ENCODE results near the gene ATP1A1. TPM values are rescaled to one million over a fixed set of nuclear protein-coding genes. Genes with fewer than 3 reads are reported as not detected.

Gene ATP1A1
- total RNA-seq, 1 experiment from 2014 or later, result 931 TPM

- no peak overlapping the region for H3K27ac ChIP-seq (ENCODE audit: low read length)
- H3K9me2 ChIP-seq (replicated peaks; ENCODE audit: insufficient read depth, low read length), result no peaks in the 10 kb centered on the region
- no peak for DNase-seq
- H3K27me3 ChIP-seq (ENCODE audit: low read length), result no peaks in the 10 kb centered on the region
- peaks cover 4% of the 10 kb centered on the region for H3K4me1 ChIP-seq (ENCODE audit: low read length)
- no peaks in the 10 kb centered on the region for H3K36me3 ChIP-seq (ENCODE audit: insufficient read depth, low read length)
- H3K4me3 ChIP-seq (ENCODE audit: low read length), result no peak overlapping the region
- H2AFZ ChIP-seq (ENCODE audit: low read length), result no peak overlapping the region
- no peaks in the 10 kb centered on the region for H3K79me2 ChIP-seq (ENCODE audit: low read length)
- no peak overlapping the region for H3K9ac ChIP-seq (ENCODE audit: low read length)
- no peaks in the 10 kb centered on the region for H3K9me3 ChIP-seq (ENCODE audit: low read length)
- no peaks in the 10 kb centered on the region for H4K20me1 ChIP-seq (ENCODE audit: insufficient read depth, low read depth, low read length)
- no peak overlapping the region for H3K4me2 ChIP-seq (ENCODE audit: low read depth, low read length, poor library complexity, severe bottlenecking)
These were observed 63.0 kb downstream of the ATP1A1 start for GRCh38 chr1:116435806-116436610.

- Histone ChIP-seq H3K9me2 (replicated peaks; ENCODE audit: insufficient read depth, low read length) (no peaks in the 10 kb centered on the region), H2AFZ (ENCODE audit: low read length) (no peak overlapping the region), H3K4me3 (ENCODE audit: low read length) (no peak overlapping the region), H4K20me1 (ENCODE audit: insufficient read depth, low read depth, low read length) (no peaks in the 10 kb centered on the region), H3K79me2 (ENCODE audit: low read length) (no peaks in the 10 kb centered on the region), H3K27me3 (ENCODE audit: low read length) (no peaks in the 10 kb centered on the region), H3K9me3 (ENCODE audit: low read length) (no peaks in the 10 kb centered on the region), H3K36me3 (ENCODE audit: insufficient read depth, low read length) (no peaks in the 10 kb centered on the region), H3K9ac (ENCODE audit: low read length) (no peak overlapping the region), H3K4me2 (ENCODE audit: low read depth, low read length, poor library complexity, severe bottlenecking) (no peak overlapping the region), H3K27ac (ENCODE audit: low read length) (no peak overlapping the region), H3K4me1 (ENCODE audit: low read length) (peaks cover 4% of the 10 kb centered on the region)
- DNase-seq, result no peak
These were observed 63.5 kb downstream of the ATP1A1 start for GRCh38 chr1:116436611-116436970.

GRCh38 chr1:116439701-116440100, 66.7 kb downstream of the ATP1A1 start:
- Histone ChIP-seq H3K4me2 (ENCODE audit: low read depth, low read length, poor library complexity, severe bottlenecking) (no peak overlapping the region), H2AFZ (ENCODE audit: low read length) (no peak overlapping the region)

GRCh38 chr1:116440731-116441130, 67.7 kb downstream of the ATP1A1 start:
- H3K9me3 ChIP-seq (ENCODE audit: low read length), result no peaks in the 10 kb centered on the region
- H3K4me2 ChIP-seq (ENCODE audit: low read depth, low read length, poor library complexity, severe bottlenecking), result no peak overlapping the region
- peaks cover 20% of the 10 kb centered on the region for H3K4me1 ChIP-seq (ENCODE audit: low read length)
- no peaks in the 10 kb centered on the region for H3K27me3 ChIP-seq (ENCODE audit: low read length)
- H3K79me2 ChIP-seq (ENCODE audit: low read length), result no peaks in the 10 kb centered on the region
- H2AFZ ChIP-seq (ENCODE audit: low read length), result no peak overlapping the region; the same call in 1 of the 2 replicates
- H3K9ac ChIP-seq (ENCODE audit: low read length), result no peak overlapping the region
- H3K9me2 ChIP-seq (replicated peaks; ENCODE audit: insufficient read depth, low read length), result no peaks in the 10 kb centered on the region
- no peaks in the 10 kb centered on the region for H3K36me3 ChIP-seq (ENCODE audit: insufficient read depth, low read length)
- no peak overlapping the region for H3K4me3 ChIP-seq (ENCODE audit: low read length)
- H4K20me1 ChIP-seq (ENCODE audit: insufficient read depth, low read depth, low read length), result no peaks in the 10 kb centered on the region
- no peak for DNase-seq
- H3K27ac ChIP-seq (ENCODE audit: low read length), result no peak overlapping the region

More at GRCh38 chr1:116439701-116440100, 66.7 kb downstream of the ATP1A1 start:
- peaks cover 20% of the 10 kb centered on the region for H3K4me1 ChIP-seq (ENCODE audit: low read length)
- no peaks in the 10 kb centered on the region for H3K9me3 ChIP-seq (ENCODE audit: low read length)
- H3K9me2 ChIP-seq (replicated peaks; ENCODE audit: insufficient read depth, low read length), result no peaks in the 10 kb centered on the region
- no peak overlapping the region for H3K27ac ChIP-seq (ENCODE audit: low read length)
- H3K79me2 ChIP-seq (ENCODE audit: low read length), result no peaks in the 10 kb centered on the region
- no peaks in the 10 kb centered on the region for H4K20me1 ChIP-seq (ENCODE audit: insufficient read depth, low read depth, low read length)
- no peaks in the 10 kb centered on the region for H3K36me3 ChIP-seq (ENCODE audit: insufficient read depth, low read length)
- no peak overlapping the region for H3K9ac ChIP-seq (ENCODE audit: low read length)
- H3K4me3 ChIP-seq (ENCODE audit: low read length), result no peak overlapping the region
- no peaks in the 10 kb centered on the region for H3K27me3 ChIP-seq (ENCODE audit: low read length)
- DNase-seq, result no peak

GRCh38 chr1:116445534-116445933, 72.5 kb downstream of the ATP1A1 start:
- no peak for DNase-seq
- H3K9me3 ChIP-seq (ENCODE audit: low read length), result no peaks in the 10 kb centered on the region
- no peaks in the 10 kb centered on the region for H3K79me2 ChIP-seq (ENCODE audit: low read length)
- peaks cover 23% of the 10 kb centered on the region for H3K4me1 ChIP-seq (ENCODE audit: low read length)
- H3K9me2 ChIP-seq (replicated peaks; ENCODE audit: insufficient read depth, low read length), result no peaks in the 10 kb centered on the region
- no peak overlapping the region for H3K27ac ChIP-seq (ENCODE audit: low read length)
- no peak overlapping the region for H2AFZ ChIP-seq (ENCODE audit: low read length)
- no peaks in the 10 kb centered on the region for H3K27me3 ChIP-seq (ENCODE audit: low read length)
- H3K9ac ChIP-seq (ENCODE audit: low read length), result no peak overlapping the region
- H3K36me3 ChIP-seq (ENCODE audit: insufficient read depth, low read length), result no peaks in the 10 kb centered on the region
- no peak overlapping the region for H3K4me2 ChIP-seq (ENCODE audit: low read depth, low read length, poor library complexity, severe bottlenecking)
- no peak overlapping the region for H3K4me3 ChIP-seq (ENCODE audit: low read length)
- no peaks in the 10 kb centered on the region for H4K20me1 ChIP-seq (ENCODE audit: insufficient read depth, low read depth, low read length)

GRCh38 chr1:116446686-116447085, 73.6 kb downstream of the ATP1A1 start:
- Histone ChIP-seq H3K27me3 (ENCODE audit: low read length) (no peaks in the 10 kb centered on the region), H3K4me3 (ENCODE audit: low read length) (no peak overlapping the region), H3K9me2 (replicated peaks; ENCODE audit: insufficient read depth, low read length) (no peaks in the 10 kb centered on the region), H3K79me2 (ENCODE audit: low read length) (no peaks in the 10 kb centered on the region), H3K4me1 (ENCODE audit: low read length) (peaks cover 34% of the 10 kb centered on the region), H3K27ac (ENCODE audit: low read length) (no peak overlapping the region), H3K9me3 (ENCODE audit: low read length) (no peaks in the 10 kb centered on the region), H2AFZ (ENCODE audit: low read length) (no peak overlapping the region), H3K36me3 (ENCODE audit: insufficient read depth, low read length) (no peaks in the 10 kb centered on the region), H4K20me1 (ENCODE audit: insufficient read depth, low read depth, low read length) (no peaks in the 10 kb centered on the region), H3K9ac (ENCODE audit: low read length) (no peak overlapping the region), H3K4me2 (ENCODE audit: low read depth, low read length, poor library complexity, severe bottlenecking) (no peak overlapping the region)
- no peak for DNase-seq

- no peak overlapping the region for H3K9ac ChIP-seq (ENCODE audit: low read length)
- H3K4me2 ChIP-seq (ENCODE audit: low read depth, low read length, poor library complexity, severe bottlenecking), result no peak overlapping the region
These were observed 75.8 kb downstream of the ATP1A1 start for GRCh38 chr1:116448785-116449385.

GRCh38 chr1:116449578-116449977, 76.5 kb downstream of the ATP1A1 start:
- DNase-seq, result no peak
- H3K9me3 ChIP-seq (ENCODE audit: low read length), result no peaks in the 10 kb centered on the region
- no peaks in the 10 kb centered on the region for H4K20me1 ChIP-seq (ENCODE audit: insufficient read depth, low read depth, low read length)
- H3K36me3 ChIP-seq (ENCODE audit: insufficient read depth, low read length), result no peaks in the 10 kb centered on the region
- no peaks in the 10 kb centered on the region for H3K27me3 ChIP-seq (ENCODE audit: low read length)
- no peak overlapping the region for H3K4me2 ChIP-seq (ENCODE audit: low read depth, low read length, poor library complexity, severe bottlenecking)
- H3K4me1 ChIP-seq (ENCODE audit: low read length), result peaks cover 39% of the 10 kb centered on the region
- H3K9me2 ChIP-seq (replicated peaks; ENCODE audit: insufficient read depth, low read length), result no peaks in the 10 kb centered on the region
- H3K4me3 ChIP-seq (ENCODE audit: low read length), result no peak overlapping the region
- no peaks in the 10 kb centered on the region for H3K79me2 ChIP-seq (ENCODE audit: low read length)
- no peak overlapping the region for H2AFZ ChIP-seq (ENCODE audit: low read length)
- no peak overlapping the region for H3K9ac ChIP-seq (ENCODE audit: low read length)
- no peak overlapping the region for H3K27ac ChIP-seq (ENCODE audit: low read length)

More at GRCh38 chr1:116448785-116449385, 75.8 kb downstream of the ATP1A1 start:
- no peak for DNase-seq
- no peaks in the 10 kb centered on the region for H3K27me3 ChIP-seq (ENCODE audit: low read length)
- H2AFZ ChIP-seq (ENCODE audit: low read length), result no peak overlapping the region
- no peaks in the 10 kb centered on the region for H3K9me3 ChIP-seq (ENCODE audit: low read length)
- peaks cover 39% of the 10 kb centered on the region for H3K4me1 ChIP-seq (ENCODE audit: low read length)
- H3K9me2 ChIP-seq (replicated peaks; ENCODE audit: insufficient read depth, low read length), result no peaks in the 10 kb centered on the region
- no peaks in the 10 kb centered on the region for H4K20me1 ChIP-seq (ENCODE audit: insufficient read depth, low read depth, low read length)
- no peaks in the 10 kb centered on the region for H3K79me2 ChIP-seq (ENCODE audit: low read length)
- H3K27ac ChIP-seq (ENCODE audit: low read length), result no peak overlapping the region
- no peaks in the 10 kb centered on the region for H3K36me3 ChIP-seq (ENCODE audit: insufficient read depth, low read length)
- no peak overlapping the region for H3K4me3 ChIP-seq (ENCODE audit: low read length)
